WI38 (cell line): ENCODE measurements around the gene FHDC1.

Experiments
- H3K4me3 ChIP-seq: 2 replicates; pipeline ENCODE4 v1.5.1; 2011; ENCODE audit warnings: low read depth, mild to moderate bottlenecking, control low read depth, low read length
- TF ChIP-seq, protein P1 (sequence below): IDR thresholded peaks from 2 replicates; pipeline ENCODE4 v1.5.1; 2012; ENCODE audit warnings: low read depth, mild to moderate bottlenecking, control low read depth, low read length

FHDC1 gene

DNA sequence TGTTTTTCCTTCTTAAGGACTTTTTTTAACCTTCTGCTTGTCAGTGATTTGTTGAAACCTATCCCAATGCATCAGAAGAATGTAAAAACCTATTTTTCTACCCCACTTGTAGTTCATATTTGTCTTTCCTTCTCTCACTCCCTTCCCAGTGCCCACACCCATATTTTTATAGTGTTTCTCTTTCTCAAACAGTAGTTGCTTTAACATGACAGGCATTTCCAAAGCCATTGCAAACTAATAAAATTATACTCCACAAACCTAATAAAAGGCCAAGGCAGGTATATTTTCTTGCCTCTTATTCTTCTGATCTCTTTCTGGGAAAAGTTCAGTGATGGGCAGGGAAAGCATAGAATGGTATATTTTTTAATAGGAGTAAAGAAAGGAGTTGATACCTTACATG, 35.7 kb upstream of the FHDC1 start:
- TF ChIP-seq, protein P1, sequence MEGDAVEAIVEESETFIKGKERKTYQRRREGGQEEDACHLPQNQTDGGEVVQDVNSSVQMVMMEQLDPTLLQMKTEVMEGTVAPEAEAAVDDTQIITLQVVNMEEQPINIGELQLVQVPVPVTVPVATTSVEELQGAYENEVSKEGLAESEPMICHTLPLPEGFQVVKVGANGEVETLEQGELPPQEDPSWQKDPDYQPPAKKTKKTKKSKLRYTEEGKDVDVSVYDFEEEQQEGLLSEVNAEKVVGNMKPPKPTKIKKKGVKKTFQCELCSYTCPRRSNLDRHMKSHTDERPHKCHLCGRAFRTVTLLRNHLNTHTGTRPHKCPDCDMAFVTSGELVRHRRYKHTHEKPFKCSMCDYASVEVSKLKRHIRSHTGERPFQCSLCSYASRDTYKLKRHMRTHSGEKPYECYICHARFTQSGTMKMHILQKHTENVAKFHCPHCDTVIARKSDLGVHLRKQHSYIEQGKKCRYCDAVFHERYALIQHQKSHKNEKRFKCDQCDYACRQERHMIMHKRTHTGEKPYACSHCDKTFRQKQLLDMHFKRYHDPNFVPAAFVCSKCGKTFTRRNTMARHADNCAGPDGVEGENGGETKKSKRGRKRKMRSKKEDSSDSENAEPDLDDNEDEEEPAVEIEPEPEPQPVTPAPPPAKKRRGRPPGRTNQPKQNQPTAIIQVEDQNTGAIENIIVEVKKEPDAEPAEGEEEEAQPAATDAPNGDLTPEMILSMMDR: no peak

DNA sequence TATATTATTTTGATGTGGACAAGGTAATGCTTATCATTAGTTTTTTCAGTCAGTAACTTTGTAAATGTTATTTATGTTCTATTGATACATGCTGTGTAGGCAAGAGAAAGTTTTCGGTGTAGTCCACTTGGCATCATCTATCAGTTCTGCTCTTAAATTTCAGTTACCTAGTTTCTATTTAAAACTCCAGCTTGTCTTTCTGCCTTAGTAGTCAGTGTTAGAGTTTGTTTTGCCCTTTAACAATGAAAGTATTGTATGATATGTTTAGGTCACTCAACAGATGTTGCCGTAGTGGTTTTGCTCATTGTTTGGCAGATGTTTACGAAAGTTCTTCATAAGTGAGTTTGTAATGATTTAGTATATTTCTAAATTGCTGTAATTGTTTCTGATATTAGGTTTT, 34.9 kb upstream of the FHDC1 start:
- H3K4me3 ChIP-seq: no peak overlapping the region
- TF ChIP-seq, protein P1: no peak

More for the DNA sequence above, 35.7 kb upstream of the FHDC1 start:
- no peak overlapping the region for H3K4me3 ChIP-seq

DNA sequence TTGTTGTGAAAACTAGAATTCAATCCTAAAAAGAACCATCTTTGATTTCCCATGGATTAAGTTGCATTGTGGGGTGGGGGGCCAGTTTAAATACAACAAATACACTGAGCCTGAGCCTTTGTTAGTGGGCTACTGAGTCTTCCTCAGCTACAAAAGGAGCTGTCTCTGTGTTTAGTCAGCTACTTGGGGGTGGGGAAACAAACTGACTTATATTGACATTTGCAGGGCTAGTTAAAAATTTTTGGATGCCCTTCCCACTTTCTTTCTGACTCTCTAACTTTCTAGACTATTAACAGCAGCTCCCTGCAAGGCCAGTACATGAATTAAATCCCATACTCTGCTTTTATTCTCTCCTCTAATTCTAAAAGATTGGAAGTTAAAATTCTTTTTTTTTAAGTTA, 32.5 kb upstream of the FHDC1 start:
- TF ChIP-seq, protein P1: no peak
- no peak overlapping the region for H3K4me3 ChIP-seq

DNA sequence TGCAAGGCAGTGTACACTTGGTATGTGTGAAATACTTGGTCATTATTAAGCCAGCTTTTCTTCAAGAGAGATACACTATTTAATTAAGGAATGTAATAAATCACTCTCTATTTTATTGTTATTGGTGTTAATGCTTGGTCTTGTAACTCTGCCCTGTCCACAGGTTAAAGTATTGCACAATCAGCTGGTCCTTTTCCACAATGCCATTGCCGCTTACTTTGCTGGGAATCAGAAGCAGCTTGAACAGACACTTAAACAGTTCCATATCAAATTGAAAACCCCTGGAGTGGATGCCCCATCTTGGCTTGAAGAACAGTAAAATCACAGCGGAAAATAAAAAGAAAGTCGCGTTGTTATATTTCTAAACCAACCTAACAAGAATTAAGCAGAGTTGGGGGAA, 26.2 kb upstream of the FHDC1 start:
- H3K4me3 ChIP-seq: no peak overlapping the region
- TF ChIP-seq, protein P1: no peak

DNA sequence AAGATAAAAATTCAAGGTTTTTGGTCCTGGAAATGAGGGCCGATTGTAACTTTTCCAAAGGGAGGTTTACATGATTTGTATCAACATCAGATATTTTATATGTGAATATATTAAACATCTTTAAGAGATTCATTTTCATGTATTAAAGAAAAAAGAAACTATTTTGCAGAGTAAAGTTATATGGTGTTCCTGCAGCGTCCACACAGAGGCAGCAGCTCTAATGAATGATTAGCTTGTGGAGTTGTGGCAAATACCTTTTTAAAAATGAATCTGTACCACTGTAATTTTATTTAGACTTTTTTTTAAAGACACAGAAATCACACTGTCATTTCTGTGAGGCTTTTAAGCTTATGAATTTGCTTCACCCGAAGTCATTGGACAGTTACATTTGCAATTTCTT, 25.6 kb upstream of the FHDC1 start:
- TF ChIP-seq, protein P1: no peak
- H3K4me3 ChIP-seq: no peak overlapping the region

DNA sequence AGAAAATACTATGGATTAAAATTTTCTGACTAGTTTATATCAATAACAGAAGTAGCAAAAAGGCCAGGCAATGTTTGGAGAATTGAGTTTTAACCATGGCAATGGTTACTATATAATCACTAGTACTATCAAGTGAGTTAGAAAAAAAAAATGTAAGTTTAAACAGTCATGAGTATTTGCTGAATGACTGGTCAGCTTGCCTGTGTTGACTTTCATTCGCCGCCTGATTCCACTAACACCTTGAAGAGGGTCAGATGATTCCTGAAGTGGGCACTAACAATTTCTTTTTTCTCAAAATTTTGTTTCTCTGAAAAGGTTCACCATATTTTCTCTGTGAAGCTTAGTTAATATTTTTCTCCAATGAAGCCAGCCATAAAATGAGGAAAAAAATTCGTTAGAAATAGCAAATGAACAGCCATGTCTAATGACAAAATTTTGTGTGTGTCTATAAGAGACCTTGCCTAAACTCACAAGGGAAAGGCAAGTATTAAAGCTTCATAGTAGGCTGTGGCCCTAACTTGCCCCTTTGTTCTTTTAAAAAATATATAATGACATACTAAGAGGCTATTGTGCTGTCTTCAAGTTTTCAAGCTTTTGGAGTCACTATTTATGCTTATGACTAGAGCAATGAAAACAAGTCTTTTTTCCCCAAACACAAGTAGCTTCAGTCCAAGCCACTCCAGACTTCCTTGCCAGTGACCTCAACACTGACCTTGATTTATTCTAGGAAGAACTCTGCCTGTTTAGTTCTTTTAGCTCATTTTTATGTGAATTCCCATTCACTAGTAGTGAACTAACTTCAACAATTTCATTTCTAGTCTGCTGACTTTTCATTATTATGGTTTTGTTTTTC, 18.4 kb upstream of the FHDC1 start:
- TF ChIP-seq, protein P1: no peak
- no peak overlapping the region for H3K4me3 ChIP-seq

DNA sequence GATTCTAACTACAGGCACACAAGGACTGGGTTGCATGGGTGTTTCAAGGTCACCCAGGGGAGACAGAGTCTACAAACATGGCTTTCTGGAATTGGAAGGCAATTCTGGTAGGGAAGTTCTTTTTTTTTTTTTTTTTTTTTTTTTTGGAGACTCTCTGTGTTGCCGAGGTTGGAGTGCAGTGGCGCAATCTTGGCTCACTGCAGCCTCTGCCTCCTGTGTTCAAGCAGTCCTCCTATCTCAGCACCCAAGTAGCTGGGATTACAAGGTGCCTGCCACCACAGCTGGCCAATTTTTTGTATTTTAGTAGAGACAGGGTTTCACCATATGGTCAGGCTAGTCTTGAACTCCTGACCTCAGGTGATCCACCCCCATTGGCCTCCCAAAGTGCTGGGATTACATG, 16.3 kb upstream of the FHDC1 start:
- TF ChIP-seq, protein P1: no peak
- no peak overlapping the region for H3K4me3 ChIP-seq
